SK-N-MC (cell line): ENCODE data around the gene UBE4B.

Experiments
- EZH2 ChIP-seq: fragments of 200-600 bp; sonication (generic); IDR thresholded peaks from one replicate; pipeline ENCODE4 v1.6.1; 2017; ENCODE audit warnings: antibody characterized with exemption
- FOXP2 ChIP-seq: optimal IDR thresholded peaks from 2 replicates; pipeline ENCODE3; 2011; ENCODE audit warnings: mild to moderate bottlenecking, moderate library complexity; ENCODE audit not compliant: insufficient read depth; ENCODE audit errors: extremely low read length, control extremely low read depth
- POLR2AphosphoS5 ChIP-seq: IDR thresholded peaks from 2 replicates; pipeline ENCODE4 v1.6.1; 2012; ENCODE audit warnings: mild to moderate bottlenecking, low read depth, low read length, borderline replicate concordance

GRCh38 chr1:10161541-10162290 lies 129.0 kb downstream of the UBE4B start:
- TF ChIP-seq POLR2AphosphoS5, result no peak
- no peak for TF ChIP-seq EZH2
- no peak for TF ChIP-seq FOXP2
